Cardiac fibroblast (primary cell): ENCODE results near the gene GLRX5.

Source experiments
- DNase-seq, 2 donors: peaks; one replicate each; pipeline versions ENCODE4 v3.0.0 to v3.0.0-alpha.2; 2010; ENCODE audit warnings: low read depth in 2 of 2
- H3K4me3 ChIP-seq, 2 donors: replicated peaks in 1 of 2; 1 replicate in 1 of 2; 2 replicates in 1 of 2; pipeline ENCODE4 v1.5.1; 2011; ENCODE audit warnings: low read depth in 2 of 2, low read length in 2 of 2, mild to moderate bottlenecking in 2 of 2, moderate library complexity in 1 of 2
- TF ChIP-seq, protein P1 (sequence below): IDR thresholded peaks from one replicate; pipeline ENCODE4 v1.5.1; 2011; ENCODE audit warnings: low read depth, mild to moderate bottlenecking, low read length, inconsistent platforms

GLRX5 gene

DNA sequence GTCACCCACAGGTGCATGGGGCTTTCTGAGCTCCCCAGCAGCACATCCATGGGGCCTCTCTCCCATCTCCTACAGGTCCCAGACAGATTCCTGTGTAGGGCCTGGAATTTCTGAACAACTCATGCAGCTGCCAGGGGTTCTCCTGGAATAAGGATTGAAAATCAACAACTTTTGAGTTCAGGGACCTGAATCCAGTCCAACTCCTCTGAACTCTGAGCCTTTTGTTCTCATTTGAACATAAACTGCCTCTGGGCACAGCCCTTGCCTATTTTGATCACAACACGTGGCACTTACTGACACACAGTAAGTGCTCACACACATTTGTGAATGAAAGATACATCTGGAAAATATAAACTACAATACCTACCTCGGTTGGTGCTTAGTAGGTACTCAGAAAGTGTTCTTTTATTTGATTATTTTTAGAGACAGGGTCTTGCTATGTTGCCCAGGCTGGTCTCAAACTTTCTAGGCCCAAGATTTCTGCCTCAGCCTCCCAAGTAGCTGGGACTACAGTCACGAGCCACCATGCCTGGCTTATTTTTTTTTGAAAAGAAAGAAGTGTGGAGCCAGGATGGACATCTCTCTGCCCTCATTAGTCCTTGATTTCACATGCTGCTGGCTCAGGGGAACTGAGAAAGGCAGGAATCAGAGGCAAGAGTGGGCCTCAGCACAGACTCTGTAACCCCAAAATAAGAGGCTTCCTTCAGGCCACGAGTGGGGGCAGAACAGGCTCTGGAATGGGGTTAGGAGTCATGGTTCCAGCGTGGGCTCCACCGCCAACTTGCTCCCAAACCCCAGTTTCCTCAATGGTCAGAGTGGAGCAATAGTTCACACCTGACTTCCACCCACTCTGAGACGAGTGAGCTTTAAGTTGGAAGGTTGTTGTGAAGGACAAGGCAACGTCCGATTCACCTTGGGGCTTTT, 45.4 kb upstream of the GLRX5 start:
- TF ChIP-seq, protein P1, sequence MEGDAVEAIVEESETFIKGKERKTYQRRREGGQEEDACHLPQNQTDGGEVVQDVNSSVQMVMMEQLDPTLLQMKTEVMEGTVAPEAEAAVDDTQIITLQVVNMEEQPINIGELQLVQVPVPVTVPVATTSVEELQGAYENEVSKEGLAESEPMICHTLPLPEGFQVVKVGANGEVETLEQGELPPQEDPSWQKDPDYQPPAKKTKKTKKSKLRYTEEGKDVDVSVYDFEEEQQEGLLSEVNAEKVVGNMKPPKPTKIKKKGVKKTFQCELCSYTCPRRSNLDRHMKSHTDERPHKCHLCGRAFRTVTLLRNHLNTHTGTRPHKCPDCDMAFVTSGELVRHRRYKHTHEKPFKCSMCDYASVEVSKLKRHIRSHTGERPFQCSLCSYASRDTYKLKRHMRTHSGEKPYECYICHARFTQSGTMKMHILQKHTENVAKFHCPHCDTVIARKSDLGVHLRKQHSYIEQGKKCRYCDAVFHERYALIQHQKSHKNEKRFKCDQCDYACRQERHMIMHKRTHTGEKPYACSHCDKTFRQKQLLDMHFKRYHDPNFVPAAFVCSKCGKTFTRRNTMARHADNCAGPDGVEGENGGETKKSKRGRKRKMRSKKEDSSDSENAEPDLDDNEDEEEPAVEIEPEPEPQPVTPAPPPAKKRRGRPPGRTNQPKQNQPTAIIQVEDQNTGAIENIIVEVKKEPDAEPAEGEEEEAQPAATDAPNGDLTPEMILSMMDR, result no peak
- no peak overlapping the region for H3K4me3 ChIP-seq
- DNase-seq, result peak in 1 of 2 donors; percentile 48

DNA sequence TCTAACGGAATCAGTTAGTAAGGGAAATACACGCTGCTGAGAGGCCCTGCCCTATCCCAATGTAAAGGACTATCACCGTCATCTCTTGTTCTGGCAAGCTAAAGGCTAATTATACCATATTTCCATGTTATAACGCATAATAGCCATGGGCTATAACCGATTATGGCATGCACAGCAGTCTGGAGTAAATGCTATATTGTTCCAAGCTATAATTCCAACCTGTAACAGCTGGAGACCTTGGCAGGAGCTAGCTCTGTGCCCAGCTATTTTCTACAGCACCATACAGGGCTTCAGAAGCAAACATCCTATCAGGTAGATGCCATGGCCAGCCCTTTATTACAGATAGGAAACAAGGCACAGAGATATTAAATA, 44.7 kb upstream of the GLRX5 start:
- no peak for DNase-seq
- TF ChIP-seq, protein P1, result no peak
- no peak overlapping the region for H3K4me3 ChIP-seq

DNA sequence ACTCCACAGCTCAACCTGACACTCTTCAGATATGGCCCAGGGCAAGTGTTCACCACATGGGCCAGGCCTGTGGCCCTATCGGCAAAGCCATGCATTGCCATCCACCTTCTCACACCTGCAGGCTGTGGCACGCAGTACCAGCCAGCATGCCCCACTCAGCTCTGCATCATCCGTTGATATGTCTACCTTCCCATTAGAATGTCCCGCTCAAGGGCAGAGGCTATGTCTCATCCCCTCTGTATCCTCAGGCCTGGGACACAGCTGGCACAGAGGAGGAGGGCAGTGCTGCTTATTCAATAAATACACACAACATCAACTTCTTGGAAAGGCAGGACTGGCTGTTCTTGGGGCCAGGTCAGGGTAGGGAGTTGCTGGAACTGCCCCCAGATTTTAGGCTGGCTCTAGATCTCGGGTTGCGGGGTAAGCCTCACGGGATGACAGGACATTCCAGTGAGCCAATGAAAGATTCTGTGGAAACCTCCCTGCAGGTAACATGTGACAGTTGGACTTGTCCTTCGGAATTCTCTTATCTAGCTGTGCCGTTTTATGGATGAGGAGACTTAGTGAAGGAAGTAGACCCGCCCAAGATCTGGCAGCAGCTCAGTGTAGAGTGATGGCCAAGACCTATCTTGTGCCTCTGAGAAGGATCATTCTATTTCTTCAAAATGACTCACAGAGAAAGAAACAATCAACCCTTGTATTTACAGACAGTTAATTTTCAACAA, 44.0 kb upstream of the GLRX5 start:
- TF ChIP-seq, protein P1, result no peak
- peak in 1 of 2 donors; percentile 65 for DNase-seq
- no peak overlapping the region for H3K4me3 ChIP-seq

DNA sequence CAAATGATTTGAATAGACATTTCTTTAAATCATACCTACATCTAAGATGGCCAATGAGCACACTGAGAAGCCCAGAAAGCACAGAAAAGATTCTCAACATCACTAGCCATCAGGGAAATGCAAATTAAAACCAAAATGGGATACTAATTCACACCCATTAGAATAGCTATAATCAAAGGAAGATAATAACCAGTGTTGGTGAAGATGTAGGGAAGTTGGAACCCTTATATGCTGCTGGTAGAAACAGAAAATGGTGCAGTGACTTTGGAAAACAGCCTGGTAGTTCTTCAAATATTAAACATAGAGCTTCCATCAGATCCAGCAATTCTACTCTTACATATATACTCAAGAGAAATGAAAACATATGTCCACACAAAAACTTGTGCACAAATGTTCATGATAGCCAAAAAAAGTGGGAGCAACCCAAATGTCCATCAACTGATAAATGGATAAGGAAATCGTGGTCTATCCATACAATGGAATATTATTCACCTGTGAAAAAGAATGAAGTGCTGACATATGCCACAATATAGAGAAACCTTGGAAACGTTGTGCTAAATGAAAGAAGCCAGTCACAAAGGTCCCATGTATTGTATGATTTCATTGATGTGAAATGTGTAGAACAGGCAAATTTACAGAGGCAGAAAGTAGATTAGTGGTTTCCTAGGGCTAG, 42.8 kb upstream of the GLRX5 start:
- TF ChIP-seq, protein P1, result no peak
- no peak for DNase-seq
- no peak overlapping the region for H3K4me3 ChIP-seq

DNA sequence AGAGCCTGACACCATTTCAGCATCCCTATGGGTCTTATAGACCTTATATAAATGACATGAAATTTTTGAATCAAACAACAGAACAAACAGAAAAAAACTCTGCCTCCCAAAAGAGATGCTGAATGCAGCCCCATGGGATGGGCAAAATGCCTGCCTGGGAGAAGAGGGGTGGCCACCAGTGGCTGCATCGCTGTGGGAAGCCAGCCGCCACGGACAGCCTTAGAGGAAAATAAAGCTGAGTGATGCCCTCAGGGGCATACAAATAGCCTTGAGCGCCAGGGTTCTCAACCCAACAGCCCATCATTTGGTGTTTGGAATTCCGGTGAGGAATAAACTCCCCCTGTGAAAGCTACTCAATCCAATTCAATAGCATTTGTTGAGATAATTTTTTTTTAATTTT, 41.3 kb upstream of the GLRX5 start:
- no peak for DNase-seq
- TF ChIP-seq, protein P1, result no peak

DNA sequence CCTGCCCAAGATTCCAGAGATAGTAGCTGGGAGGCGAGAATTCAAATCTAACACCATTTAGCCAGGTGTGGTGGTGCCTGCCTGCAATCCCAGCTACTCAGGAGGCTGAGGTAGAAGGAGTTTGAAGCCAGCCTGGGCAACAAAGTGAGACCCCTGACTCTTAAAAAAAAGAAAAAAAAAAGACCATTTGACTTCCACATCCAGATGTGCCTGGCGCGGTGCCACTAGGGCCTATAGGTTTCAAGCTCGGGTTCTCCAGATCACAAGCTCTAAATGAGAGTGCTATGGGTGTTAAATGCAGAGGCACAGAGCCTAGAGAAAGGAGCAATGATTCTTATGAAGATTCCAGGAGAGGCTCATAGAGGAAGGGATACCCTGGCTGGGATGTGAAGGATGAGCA, 40.9 kb upstream of the GLRX5 start:
- H3K4me3 ChIP-seq, result no peak overlapping the region
- TF ChIP-seq, protein P1, result no peak
- DNase-seq, result no peak

More for the DNA sequence above, 41.3 kb upstream of the GLRX5 start:
- H3K4me3 ChIP-seq, result no peak overlapping the region
